K562 (cell line): ENCODE results near the gene RAP1GAP2. TPM values are rescaled to one million over a fixed set of nuclear protein-coding genes. Genes with fewer than 3 reads are reported as not detected.

ENCODE experiments used
- ATAC-seq: fragments of 200-7000 bp; cut with Tn5 transposase; 3 replicates; pipeline ENCODE4 v1.9.1; 2020; ENCODE audit warnings: moderate library complexity
- BruUV-seq: library from RNA; stranded (reverse); fragments of 400-500 nt; replicated peaks from 2 replicates; lab custom pipeline; 2021; lab: Mats Ljungman, UMichigan
- CTCF ChIA-PET: fragments of 300-600 bp; formaldehyde crosslinking; extraction: SDS; loops from one replicate; lab custom pipeline; 2021; ENCODE audit warnings: low intra/inter-chr PET ratio; lab: Yijun Ruan, JAX
- POLR2A ChIA-PET: fragments of 300-600, 350-650 bp; sonication (Branson Sonifier 250); formaldehyde crosslinking; extraction: SDS; loops from one replicate; lab custom pipeline; 2021; ENCODE audit warnings: antibody characterized with exemption, inconsistent platforms; lab: Yijun Ruan, JAX
- DNase-seq, 4 experiments: peaks; one replicate each; pipeline versions ENCODE4 v3.0.0 to v3.0.0-alpha.2; 2011 to 2018; ENCODE audit warnings: low spot score in 3 of 4, mixed read lengths in 3 of 4; ENCODE audit errors: extremely low read depth in 1 of 4
- FAIRE-seq: peaks from 2 replicates; lab custom pipeline; 2011; peaks lifted over from hg19 to GRCh38; lab: Jason Lieb, UNC
- H2AFZ ChIP-seq: 2 replicates; pipeline ENCODE4 v1.6.0; 2011; ENCODE audit warnings: low read depth, low read length, control low read depth, inconsistent platforms
- H3K27ac ChIP-seq: fragments of 200-600 bp; 3 replicates; pipeline ENCODE4 v1.8.0; 2011; ENCODE audit warnings: low read depth, mild to moderate bottlenecking, control low read depth, inconsistent platforms, low read length, moderate library complexity, mixed read lengths; ENCODE audit errors: extremely low read depth
- H3K27me3 ChIP-seq, 2 experiments: fragments of 300-600 bp in 1 of 2; 2 replicates in 1 of 2; 3 replicates in 1 of 2; pipeline versions ENCODE4 v1.6.0 to v1.8.0; 2011; ENCODE audit warnings: inconsistent platforms in 2 of 2, low read length in 2 of 2, mild to moderate bottlenecking in 1 of 2, mixed read lengths in 1 of 2, moderate library complexity in 1 of 2; ENCODE audit not compliant: control insufficient read depth in 2 of 2, insufficient read depth in 2 of 2
- H3K36me3 ChIP-seq: fragments of 300-600 bp; 3 replicates; pipeline ENCODE4 v1.8.0; 2011; ENCODE audit warnings: mild to moderate bottlenecking, low read length, inconsistent platforms; ENCODE audit not compliant: control insufficient read depth, insufficient read depth
- H3K4me1 ChIP-seq, 2 experiments: fragments of 200-600 bp in 1 of 2; replicated peaks in 1 of 2; 2 replicates in 1 of 2; 3 replicates in 1 of 2; pipeline versions ENCODE4 v1.5.1 to v1.8.0; 2011; ENCODE audit warnings: inconsistent platforms in 2 of 2, low read length in 2 of 2, mild to moderate bottlenecking in 1 of 2, mixed read lengths in 1 of 2, moderate library complexity in 1 of 2; ENCODE audit not compliant: control insufficient read depth in 2 of 2, insufficient read depth in 2 of 2
- H3K4me2 ChIP-seq: 2 replicates; pipeline ENCODE4 v1.6.1; 2011; ENCODE audit warnings: low read length, control low read depth, inconsistent platforms, mixed read lengths; ENCODE audit not compliant: insufficient read depth
- H3K4me3 ChIP-seq: fragments of 200-600 bp; sonication (generic), shearing (Covaris generic); 2 replicates; pipeline ENCODE4 v1.5.1; 2016; ENCODE audit warnings: control low read depth, inconsistent platforms
- H3K79me2 ChIP-seq: fragments of 200-600 bp; 3 replicates; pipeline ENCODE4 v1.8.0; 2011; ENCODE audit warnings: low read length, inconsistent platforms; ENCODE audit not compliant: control insufficient read depth, insufficient read depth
- H3K9ac ChIP-seq, 2 experiments: 2 replicates each; pipeline versions ENCODE4 v1.6.0 to v1.6.1; 2011; ENCODE audit warnings: low read depth in 2 of 2, low read length in 2 of 2, control low read depth in 1 of 2, inconsistent platforms in 1 of 2, mild to moderate bottlenecking in 1 of 2, mixed read lengths in 1 of 2; ENCODE audit not compliant: insufficient read depth in 1 of 2
- H3K9me1 ChIP-seq: one replicate; pipeline ENCODE4 v1.6.0; 2011; ENCODE audit warnings: inconsistent platforms, mild to moderate bottlenecking, low read length, moderate library complexity; ENCODE audit not compliant: control insufficient read depth, insufficient read depth
- H3K9me3 ChIP-seq: replicated peaks from 2 replicates; pipeline ENCODE4 v1.5.1; 2011; ENCODE audit warnings: low read depth, low read length, inconsistent platforms; ENCODE audit not compliant: control insufficient read depth, insufficient read depth
- H4K20me1 ChIP-seq: replicated peaks from 2 replicates; pipeline ENCODE4 v1.6.1; 2011; ENCODE audit warnings: low read length, inconsistent platforms, mixed read lengths; ENCODE audit not compliant: control insufficient read depth, insufficient read depth
- CHCHD3 ChIP-seq: fragments of 250-450 bp; sonication (Bioruptor Pico); IDR thresholded peaks from 2 replicates; pipeline ENCODE4 v2.1.2; 2022; ENCODE audit warnings: mild to moderate bottlenecking
- FOXM1 ChIP-seq, 2 experiments: fragments of 450-650 bp in 1 of 2; sonication (generic) in 1 of 2; formaldehyde crosslinking in 1 of 2; IDR thresholded peaks; 2 replicates each; pipeline versions ENCODE4 v1.6.1 to v1.9.0; 2017 to 2022; ENCODE audit warnings: low read depth in 2 of 2, mild to moderate bottlenecking in 2 of 2, missing genetic modification reagents in 1 of 2, moderate library complexity in 1 of 2
- REST ChIP-seq, 2 experiments: fragments of 450-650 bp; formaldehyde crosslinking in 1 of 2; IDR thresholded peaks; 2 replicates each; pipeline versions ENCODE4 v1.4.0 to v1.6.1; 2014 to 2020; ENCODE audit warnings: mild to moderate bottlenecking in 2 of 2, borderline replicate concordance in 1 of 2, low read depth in 1 of 2
- SRSF7 ChIP-seq: fragments of 200-400 bp; formaldehyde crosslinking; optimal IDR thresholded peaks from 2 replicates; pipeline ENCODE3; 2017; ENCODE audit warnings: mild to moderate bottlenecking, low read depth, low read length
- ZBTB43 ChIP-seq: sonication (generic); formaldehyde crosslinking; IDR thresholded peaks from 2 replicates; pipeline ENCODE4 v1.8.0; 2023; ENCODE audit warnings: mild to moderate bottlenecking, missing genetic modification reagents
- ZNF398 ChIP-seq: fragments of 250-450 bp; sonication (Bioruptor Pico); IDR thresholded peaks from 2 replicates; pipeline ENCODE4 v1.8.0; 2021; ENCODE audit warnings: moderate library complexity, mild to moderate bottlenecking, inconsistent platforms
- WGBS: fragments of 100-300 bp; shearing (Covaris generic); methylation state at CpG from one replicate; pipeline ENCODE4 v1.1.6; 2016; ENCODE audit warnings: low coverage, mixed read lengths; ENCODE audit not compliant: insufficient coverage; ENCODE audit errors: missing lambda C conversion rate; 5-methylcytosine and 5-hydroxymethylcytosine counted together
- in situ Hi-C: fragments of 300-500 bp; cut with MboI; formaldehyde crosslinking; loops from 4 replicates; pipeline ENCODE4 v1.15.0; 2018; ENCODE audit warnings: inconsistent platforms, mixed read lengths
- intact Hi-C: fragments of 100-400 bp; cut with micrococcal nuclease; formaldehyde crosslinking; loops from 2 replicates; pipeline ENCODE4 v1.14.2; 2022
- polyA plus RNA-seq, 8 experiments: library from polyadenylated mRNA; depleted of rRNA in 4 of 8; stranded (reverse) in 5 of 8; unstranded in 3 of 8; fragments of >200 nt; fragmentation: Nextera tagmentation in 2 of 8; fragmentation: Illumina TruSeq in 1 of 8; extraction: Ambion mirVana in 2 of 8; extraction: Trizol in 1 of 8; gene quantifications; 2 replicates each; pipeline versions ENCODE4 v1.2.1 to v1.2.3, GENCODE V29; 2011 to 2014; ENCODE audit warnings: inconsistent platforms in 1 of 8, missing spikeins in 1 of 8
- total RNA-seq, 7 experiments: library from RNA; depleted of rRNA in 6 of 7; stranded (reverse); fragments of >200 nt in 6 of 7; fragmentation: Illumina TruSeq in 2 of 7; extraction: Trizol in 2 of 7; gene quantifications; 2 replicates each; pipeline versions ENCODE4 v1.2.1 to v1.2.3, GENCODE V29; 2011 to 2021; ENCODE audit warnings: low replicate concordance in 1 of 7

Gene RAP1GAP2
- total and polyA plus RNA-seq, 9 of the 15 experiments (the other 6 are each of a cell fraction or from before 2014, with no cell fraction given): 0.01 to 1.3 (median 0.42) TPM; not detected in 1

GRCh38 chr17:2797226-2797625, 988 bp downstream of the RAP1GAP2 start (continued):
- TF ChIP-seq REST (IDR thresholded peaks at IDR 0.05; ENCODE audit: borderline replicate concordance) (no peak), REST (CRISPR knock-in tag; IDR thresholded peaks at IDR 0.05; ENCODE audit: low read depth) (no peak)
- TF ChIP-seq, all 486 proteins: peak for 0

- peaks cover 9 to 59% of the 10 kb centered on the region in 2 experiments; a peak in 4 of 5 replicates for H3K27me3 ChIP-seq
- CTCF ChIA-PET: no interaction called here
- no TSS peak for BruUV-seq
- no peaks in the 10 kb centered on the region for H3K79me2 ChIP-seq
- POLR2A ChIA-PET: no interaction called here
- FAIRE-seq (no peak), ATAC-seq (no peak), DNase-seq (no peak)
- no peak overlapping the region for H3K4me2 ChIP-seq
- 5% methylated on average over 11 of the region's 11 CpGs for WGBS
- no peak overlapping the region for H3K9ac ChIP-seq
- H3K9me3 ChIP-seq: no peaks in the 10 kb centered on the region
- H3K9me1 ChIP-seq: no peaks in the 10 kb centered on the region
- H3K36me3 ChIP-seq: no peaks in the 10 kb centered on the region
- H4K20me1 ChIP-seq: no peaks in the 10 kb centered on the region
- no peak overlapping the region for H3K4me3 ChIP-seq
- H2AFZ ChIP-seq: no peak overlapping the region
- no peak overlapping the region for H3K27ac ChIP-seq
- peaks cover 0 to 12% of the 10 kb centered on the region in 2 experiments; a peak in 1 of 5 replicates for H3K4me1 ChIP-seq
- intact Hi-C loops (no loop called here), in situ Hi-C loops (no loop called here)
- TF ChIP-seq FOXM1 (IDR thresholded peaks at IDR 0.05; ENCODE audit: low read depth) (no peak), FOXM1 (CRISPR knock-in tag; IDR thresholded peaks at IDR 0.05; ENCODE audit: low read depth) (no peak), ZNF398 (CRISPR knock-in tag) (no peak), ZBTB43 (CRISPR knock-in tag) (no peak), SRSF7 (no peak), CHCHD3 (no peak)
These were observed 1.4 kb downstream of the RAP1GAP2 start for GRCh38 chr17:2797637-2798036.
